ENCODE measurements around the gene RSPO3.

DNA sequence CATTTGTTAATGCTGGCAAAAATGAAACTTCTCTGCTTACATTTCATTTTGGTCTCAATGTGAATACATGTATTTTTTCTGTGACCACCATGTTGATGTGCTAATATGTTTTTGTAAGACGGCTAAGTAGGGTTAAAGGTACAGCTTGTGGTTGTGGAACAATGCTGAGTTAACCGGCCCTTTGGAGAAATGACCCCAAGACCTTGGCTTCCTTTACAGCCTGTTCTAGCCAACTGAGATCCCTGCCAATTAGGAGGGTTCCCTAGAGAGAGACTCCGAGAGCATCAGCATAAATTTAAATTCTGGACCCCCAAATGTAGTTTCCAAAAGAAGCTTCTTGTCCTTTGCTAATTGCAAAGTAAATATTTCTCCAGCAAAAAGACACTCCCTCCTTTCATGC, 44.4 kb downstream of the RSPO3 start:
- TF ChIP-seq, protein P1, sequence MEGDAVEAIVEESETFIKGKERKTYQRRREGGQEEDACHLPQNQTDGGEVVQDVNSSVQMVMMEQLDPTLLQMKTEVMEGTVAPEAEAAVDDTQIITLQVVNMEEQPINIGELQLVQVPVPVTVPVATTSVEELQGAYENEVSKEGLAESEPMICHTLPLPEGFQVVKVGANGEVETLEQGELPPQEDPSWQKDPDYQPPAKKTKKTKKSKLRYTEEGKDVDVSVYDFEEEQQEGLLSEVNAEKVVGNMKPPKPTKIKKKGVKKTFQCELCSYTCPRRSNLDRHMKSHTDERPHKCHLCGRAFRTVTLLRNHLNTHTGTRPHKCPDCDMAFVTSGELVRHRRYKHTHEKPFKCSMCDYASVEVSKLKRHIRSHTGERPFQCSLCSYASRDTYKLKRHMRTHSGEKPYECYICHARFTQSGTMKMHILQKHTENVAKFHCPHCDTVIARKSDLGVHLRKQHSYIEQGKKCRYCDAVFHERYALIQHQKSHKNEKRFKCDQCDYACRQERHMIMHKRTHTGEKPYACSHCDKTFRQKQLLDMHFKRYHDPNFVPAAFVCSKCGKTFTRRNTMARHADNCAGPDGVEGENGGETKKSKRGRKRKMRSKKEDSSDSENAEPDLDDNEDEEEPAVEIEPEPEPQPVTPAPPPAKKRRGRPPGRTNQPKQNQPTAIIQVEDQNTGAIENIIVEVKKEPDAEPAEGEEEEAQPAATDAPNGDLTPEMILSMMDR (conservative IDR thresholded peaks at IDR 0.05; ENCODE audit: low read length), result no peak
- TF ChIP-seq EZH2phosphoT487 (IDR thresholded peaks at IDR 0.05; ENCODE audit: borderline replicate concordance, low read depth, low read length), result no peak
